HK-2 (cell line): ENCODE data around the gene APBB2.

ENCODE experiments used
- DNase-seq: peaks from one replicate; pipeline ENCODE4 v3.0.0-alpha.2; 2018; ENCODE audit not compliant: unreplicated experiment

APBB2 gene

GRCh38 chr4:40976343-40976742 lies 238.0 kb downstream of the APBB2 start:
- DNase-seq = no peak

GRCh38 chr4:40972722-40973121 lies 241.6 kb downstream of the APBB2 start:
- DNase-seq = no peak

DNA sequence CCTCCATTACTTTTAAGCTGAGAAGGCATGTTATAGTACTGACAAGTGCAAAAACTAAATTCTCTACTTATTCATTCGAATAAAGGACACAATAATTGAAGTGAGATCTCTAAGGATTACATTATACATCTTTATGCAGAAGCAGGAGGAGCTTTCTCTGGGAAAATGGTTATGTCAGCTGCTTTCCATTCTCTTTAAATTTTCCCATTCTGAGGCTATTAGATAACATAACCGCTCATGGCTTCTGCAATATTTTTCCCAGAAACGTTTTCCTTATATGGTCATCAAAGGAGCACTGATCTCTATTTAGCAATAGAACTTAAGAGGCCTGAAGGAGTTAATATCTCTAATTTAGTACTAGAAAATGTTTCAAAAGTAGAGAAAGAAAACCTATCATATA lies 243.0 kb downstream of the APBB2 start:
- no peak for DNase-seq

GRCh38 chr4:40969501-40969900 lies 244.8 kb downstream of the APBB2 start:
- no peak for DNase-seq

DNA sequence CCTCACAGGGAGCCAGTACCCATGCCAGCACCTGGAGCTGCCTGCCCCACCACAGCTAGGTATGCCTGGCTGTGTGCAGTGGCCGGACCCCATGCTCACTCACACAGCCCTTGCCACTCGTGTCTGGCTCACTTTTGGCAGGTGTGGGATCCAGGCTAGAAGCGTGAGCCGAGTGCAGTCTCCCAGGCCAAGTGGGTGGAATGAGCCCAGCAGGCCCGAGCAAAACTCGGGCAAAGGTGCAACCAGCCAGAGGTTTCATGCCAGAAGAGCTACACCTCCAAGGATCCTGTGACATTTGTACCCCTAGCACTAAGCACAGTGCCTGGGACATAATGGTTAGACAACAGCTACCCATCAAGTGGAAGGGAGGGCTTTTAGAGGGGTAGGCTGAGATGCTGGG lies 246.8 kb downstream of the APBB2 start:
- no peak for DNase-seq

DNA sequence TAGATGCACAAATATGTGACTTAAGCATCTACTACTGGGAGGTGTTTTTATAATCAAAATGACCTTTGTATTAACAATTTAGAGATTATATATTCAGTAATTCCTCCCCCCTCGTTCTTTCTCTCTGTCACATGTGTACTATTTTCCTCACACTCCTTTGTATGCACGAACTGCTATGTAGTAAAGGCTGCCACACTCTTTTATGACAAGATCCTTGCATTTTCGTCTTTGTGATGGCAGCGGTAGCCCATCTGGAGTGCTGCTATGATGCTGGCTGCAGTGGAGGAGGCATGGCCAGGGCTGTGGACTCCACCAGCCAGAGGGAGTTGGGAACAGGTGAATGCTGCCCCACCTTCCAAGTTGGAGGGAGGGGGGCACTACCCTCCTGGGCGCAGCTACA lies 248.3 kb downstream of the APBB2 start:
- DNase-seq = no peak

DNA sequence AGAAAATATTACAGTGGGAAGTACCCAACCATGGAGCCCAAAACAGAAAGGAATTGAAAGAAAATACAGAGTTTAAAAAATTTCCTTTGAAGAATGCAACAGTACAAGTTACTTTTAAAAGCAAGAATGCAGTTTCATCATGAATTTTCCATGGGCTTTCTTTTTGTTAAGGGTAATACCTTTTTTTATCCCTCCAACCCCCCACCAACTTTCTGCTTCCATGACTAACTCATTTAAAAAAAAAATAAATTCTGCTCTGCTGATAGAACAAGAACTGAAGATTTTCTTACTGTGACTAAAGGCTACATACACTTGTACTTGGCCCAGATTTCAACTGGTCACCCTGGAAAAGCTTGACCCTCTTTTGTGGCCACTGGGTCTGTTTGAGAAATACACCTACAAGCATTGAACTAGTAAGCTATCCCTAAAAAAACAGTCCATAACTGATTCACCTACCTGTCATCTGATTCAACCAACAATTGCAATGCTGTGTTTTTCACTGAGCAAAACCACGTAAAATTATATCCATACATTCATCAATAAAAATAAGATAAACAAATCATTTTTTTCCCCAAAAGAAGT lies 250.4 kb downstream of the APBB2 start:
- DNase-seq = no peak

DNA sequence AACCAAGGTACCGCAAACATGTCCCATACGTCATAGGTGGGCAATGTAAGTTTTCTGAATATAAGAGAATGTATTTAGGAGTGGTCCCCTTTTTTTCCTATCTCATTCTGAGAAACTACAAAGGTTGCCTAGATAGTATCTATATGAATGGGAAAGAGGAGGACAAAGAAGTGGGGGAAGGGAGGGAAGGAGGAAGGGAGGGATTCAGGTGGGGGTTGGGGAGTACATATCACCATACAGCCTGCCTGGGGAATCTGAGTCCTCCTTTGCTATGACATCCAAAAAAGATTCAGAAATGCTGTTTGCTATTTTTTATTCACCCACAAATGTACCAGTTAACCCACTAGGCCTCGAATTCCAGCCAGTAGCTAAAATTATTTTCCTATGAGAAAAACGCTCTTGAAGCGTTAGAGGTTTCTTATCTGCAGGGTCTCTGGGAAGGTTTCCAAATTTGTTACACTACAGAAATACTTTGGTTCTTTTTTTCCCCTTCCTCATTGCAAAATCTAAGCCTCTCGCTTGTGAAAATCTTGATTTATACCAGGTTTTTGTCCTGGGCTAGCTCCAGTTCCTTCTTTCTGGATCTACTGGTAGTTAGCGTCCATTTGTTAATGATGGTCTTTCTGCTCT lies 251.7 kb downstream of the APBB2 start:
- DNase-seq = no peak

GRCh38 chr4:40960941-40961340 lies 253.4 kb downstream of the APBB2 start:
- DNase-seq = no peak

DNA sequence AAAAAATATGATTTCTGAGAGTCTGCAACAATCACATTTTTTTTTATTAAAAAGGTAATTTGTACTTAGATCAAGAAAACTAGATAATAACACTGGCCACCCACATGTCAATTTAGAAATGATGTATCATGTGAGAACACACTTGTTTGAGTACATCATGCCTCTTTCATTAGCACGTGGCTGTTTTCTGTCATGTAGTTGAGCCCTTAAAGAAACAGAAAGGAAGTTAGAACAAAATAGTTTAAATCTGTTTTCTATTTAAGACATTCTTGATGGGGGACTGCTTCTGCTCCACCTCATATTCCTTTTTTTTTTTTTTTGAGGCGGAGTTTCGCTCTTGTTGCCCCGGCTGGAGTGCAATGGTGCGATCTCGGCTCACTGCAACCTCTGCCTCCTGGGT lies 257.1 kb downstream of the APBB2 start:
- DNase-seq = no peak

DNA sequence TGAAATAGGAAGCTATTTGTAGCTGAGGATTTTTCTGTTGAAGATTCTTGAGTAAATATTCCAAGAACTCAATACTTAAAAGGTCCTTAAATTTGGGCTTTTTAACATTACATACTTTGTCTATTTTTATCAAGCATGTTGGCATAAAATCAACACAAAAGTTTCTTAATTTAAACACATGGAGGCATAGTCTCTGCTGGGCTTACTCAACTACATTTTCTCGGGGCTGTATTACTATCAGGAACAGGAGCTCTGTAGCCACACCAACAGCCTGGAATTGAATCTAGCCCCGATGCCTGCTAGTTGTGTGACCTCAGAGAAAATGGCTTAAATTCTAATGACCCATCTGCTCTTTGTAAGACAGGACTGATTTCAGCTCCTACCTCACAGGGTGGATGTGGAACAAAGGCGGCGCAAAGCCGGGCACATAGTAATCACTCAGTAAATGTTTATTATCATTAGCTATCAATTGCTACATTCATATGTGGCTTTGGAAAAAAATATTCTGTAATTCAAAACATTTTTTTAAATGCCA lies 257.6 kb downstream of the APBB2 start:
- no peak for DNase-seq

- DNase-seq = no peak
These were observed 260.2 kb downstream of the APBB2 start for GRCh38 chr4:40954088-40954668.

GRCh38 chr4:40953283-40954087 lies 260.9 kb downstream of the APBB2 start:
- DNase-seq = no peak

DNA sequence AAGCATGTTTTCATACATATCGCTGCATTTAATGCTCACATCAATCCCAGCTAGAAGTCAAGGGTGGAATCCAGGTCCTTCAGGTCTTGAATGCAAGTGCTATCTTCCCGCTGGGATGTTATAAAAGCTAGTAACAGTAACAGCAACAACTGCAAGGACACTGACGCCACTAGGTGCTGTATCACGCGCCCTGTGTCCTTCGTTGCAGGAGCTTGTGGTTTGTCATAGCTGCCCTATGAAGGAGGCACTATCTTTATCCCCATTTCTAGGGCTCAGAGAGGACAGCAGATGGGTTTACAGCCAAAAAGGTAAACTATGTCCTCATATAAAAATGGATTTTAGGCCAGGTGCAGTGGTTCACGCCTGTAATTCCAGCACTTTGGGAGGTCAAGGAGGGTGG lies 261.7 kb downstream of the APBB2 start:
- no peak for DNase-seq

- no peak for DNase-seq
These were observed 262.1 kb downstream of the APBB2 start for GRCh38 chr4:40952217-40952616.

DNA sequence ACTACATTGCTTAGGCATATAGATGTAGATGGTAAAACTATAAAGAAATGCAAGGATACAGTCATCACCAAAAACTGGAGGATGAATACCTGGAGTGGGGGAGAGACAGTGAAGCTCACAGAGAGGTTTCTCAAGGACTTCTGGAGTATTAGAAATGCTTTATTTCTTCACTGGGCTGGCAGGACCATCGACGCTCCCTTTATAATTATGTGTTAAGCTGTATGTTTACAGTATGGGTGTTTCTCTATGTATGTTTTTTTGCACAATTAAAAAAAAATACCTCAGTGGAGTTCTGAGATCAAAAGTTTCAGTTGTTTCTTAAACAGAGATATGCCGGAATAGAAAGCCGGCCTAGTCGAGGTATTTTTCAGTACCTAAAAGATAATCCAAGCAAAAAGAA lies 263.3 kb downstream of the APBB2 start:
- DNase-seq = no peak

GRCh38 chr4:40949358-40950100 lies 264.8 kb downstream of the APBB2 start:
- DNase-seq = no peak

GRCh38 chr4:40948014-40948413 lies 266.3 kb downstream of the APBB2 start:
- DNase-seq = no peak

DNA sequence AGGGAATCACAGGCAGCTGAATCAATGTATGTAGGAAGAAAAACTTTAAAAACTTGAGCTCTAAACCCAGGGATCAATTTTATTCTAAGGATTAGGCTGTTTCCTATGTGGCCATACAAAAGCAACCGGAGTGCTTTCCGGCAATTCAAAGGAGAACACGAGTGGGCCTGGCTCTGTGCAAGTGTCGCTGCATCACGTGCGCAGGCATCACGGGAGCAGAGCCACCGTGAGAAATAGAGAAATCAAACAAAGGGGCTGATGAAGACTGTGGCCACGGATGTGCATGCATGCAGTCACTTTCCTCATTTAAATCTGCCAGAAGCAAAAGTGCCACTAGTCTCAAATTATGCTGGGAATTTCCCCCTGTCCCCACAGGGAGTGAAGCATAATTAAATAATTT lies 267.7 kb downstream of the APBB2 start:
- no peak for DNase-seq

DNA sequence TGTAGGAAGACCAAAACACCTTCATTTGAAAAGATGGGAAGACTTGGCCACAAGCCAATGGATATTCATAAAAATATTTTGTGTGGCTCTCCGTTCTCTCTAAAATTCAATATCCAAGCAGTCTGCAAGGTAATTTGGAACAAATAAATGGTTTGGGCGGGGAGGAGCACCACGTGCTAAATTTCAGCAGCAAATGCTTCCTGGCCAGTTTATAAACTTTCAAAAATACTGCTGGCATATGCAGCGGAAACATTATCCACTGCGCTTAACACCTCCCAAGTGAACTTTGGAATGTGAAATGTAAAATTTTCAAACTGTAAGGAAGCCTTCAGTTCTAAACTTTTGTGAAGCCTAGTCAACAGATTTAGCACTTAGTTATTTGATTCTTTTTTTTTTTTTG lies 273.6 kb downstream of the APBB2 start:
- DNase-seq = no peak

- no peak for DNase-seq
These were observed 274.0 kb downstream of the APBB2 start for GRCh38 chr4:40940317-40940741.

- no peak for DNase-seq
These were observed 274.5 kb downstream of the APBB2 start for GRCh38 chr4:40939856-40940255.
